Measurements from ENCODE around the gene NBPF20.
"Not testable (repeated sequence)": the region's sequence is repeated elsewhere in the genome, so short reads cannot be mapped to it uniquely, and the experiment has no call there.

The NBPF20 gene

DNA sequence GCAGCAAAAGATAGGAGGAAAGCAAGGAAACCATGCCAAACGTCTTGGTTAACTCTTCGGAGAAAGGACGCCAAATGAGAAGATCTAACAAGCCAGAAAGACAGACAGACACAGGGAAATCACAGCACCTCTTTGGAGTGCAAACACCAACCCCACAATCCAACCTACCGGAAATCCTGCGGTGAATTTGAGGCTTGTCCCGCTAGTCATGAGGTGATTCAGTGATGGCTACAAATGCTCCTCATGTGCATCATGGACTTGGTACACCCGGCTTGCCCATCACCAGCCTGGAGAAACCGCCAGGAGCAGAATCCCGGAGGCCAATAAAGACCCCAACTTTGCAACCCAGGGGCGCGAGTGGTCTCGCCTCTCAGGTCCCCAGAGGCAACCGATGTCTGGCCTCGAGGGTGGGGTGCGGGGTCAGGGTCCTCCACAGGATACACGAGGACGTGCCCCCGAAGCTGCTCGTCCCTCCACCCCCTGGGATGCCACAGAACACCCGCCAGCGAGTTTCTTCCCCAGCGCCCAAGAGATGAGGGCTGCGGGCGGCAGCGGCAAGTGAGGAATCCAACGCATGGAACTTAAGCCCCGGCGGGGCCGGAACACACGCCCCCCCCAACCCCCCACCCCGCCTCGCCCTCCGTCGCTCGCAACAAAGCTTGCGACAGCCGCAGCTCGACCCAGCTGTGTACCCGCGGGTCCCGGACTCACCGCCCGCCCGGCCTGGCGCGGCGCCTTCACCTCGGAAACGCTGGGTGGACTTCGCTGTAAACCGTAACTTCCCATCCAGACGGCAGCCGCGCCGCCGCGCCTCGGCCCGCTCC is 579 bp downstream of the NBPF20 start:
- peak; percentile 26 for DNase-seq (ENCODE audit: low spot score)

GRCh38 chr1:145415149-145415548 is 10.3 kb downstream of the NBPF20 start:
- DNase-seq (ENCODE audit: low spot score) = not testable (repeated sequence)

GRCh38 chr1:145407266-145407665 is 18.1 kb downstream of the NBPF20 start:
- not testable (repeated sequence) for DNase-seq (ENCODE audit: low spot score)

DNA sequence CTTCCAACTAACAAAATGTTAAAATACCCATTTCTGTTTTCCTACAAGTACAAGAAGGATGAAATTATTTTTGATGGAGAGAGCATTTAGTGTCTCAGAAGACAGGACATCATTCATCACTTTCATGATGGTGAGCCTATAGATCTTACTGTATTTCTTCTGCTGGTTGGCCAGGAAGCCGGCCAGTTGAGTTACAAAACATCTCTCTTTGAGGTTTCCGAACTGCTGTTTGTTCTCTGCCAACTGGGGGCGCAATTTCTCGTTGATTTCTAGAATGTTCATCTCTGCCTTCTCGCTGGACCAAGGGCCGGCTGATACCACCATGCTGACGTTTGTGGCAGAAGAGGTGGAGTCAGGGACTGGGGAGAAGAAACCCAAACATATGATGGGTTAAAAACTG is 20.5 kb downstream of the NBPF20 start:
- not testable (repeated sequence) for DNase-seq (ENCODE audit: low spot score)

- DNase-seq (ENCODE audit: low spot score) = not testable (repeated sequence)
Observed at GRCh38 chr1:145400701-145401100, 24.7 kb downstream of the NBPF20 start.
